OCI-LY1 (cell line): Measurements from ENCODE around the gene ANKRD6.

Experiments
- CTCF ChIP-seq: fragments of 200-600 bp; sonication (generic), shearing (Covaris generic); IDR thresholded peaks from 2 replicates; pipeline ENCODE4 v1.5.1; 2017; ENCODE audit warnings: mild to moderate bottlenecking, antibody characterized with exemption, low read length, moderate library complexity, mixed read lengths
- EZH2 ChIP-seq: fragments of 200-600 bp; sonication (generic), shearing (Covaris generic); IDR thresholded peaks from 2 replicates; pipeline ENCODE4 v1.8.0; 2017; ENCODE audit warnings: borderline replicate concordance, mixed run types, mild to moderate bottlenecking, antibody characterized with exemption, low read length, moderate library complexity, mixed read lengths

DNA sequence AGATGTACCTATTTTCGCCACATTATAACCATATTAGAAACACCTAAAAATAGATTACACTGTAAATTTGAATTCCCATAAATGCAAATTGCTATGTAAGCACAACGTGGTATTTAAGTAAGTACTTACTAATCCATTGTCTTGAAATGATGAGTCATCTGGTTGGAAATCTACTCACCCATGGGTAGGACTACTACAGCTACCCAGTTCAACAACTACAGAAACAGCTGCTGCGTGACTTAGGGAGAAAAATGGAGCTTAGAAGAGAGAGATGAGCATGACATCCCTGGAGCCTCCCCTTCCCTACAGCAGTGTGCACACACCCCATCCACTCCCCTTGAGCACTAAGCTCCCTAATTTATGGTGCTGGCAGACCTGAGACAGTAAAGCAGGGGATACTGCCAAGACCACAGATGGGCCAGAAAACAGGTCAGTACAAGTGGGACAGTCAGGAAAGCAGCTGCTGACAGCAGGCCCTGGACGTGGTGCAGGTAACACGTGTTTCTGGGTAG lies 47.7 kb upstream of the ANKRD6 start:
- TF ChIP-seq CTCF (no peak), EZH2 (no peak)
